Urothelium cell line (cell line): ENCODE results near the gene GCN1.
"Not testable (repeated sequence)": the region's sequence is repeated elsewhere in the genome, so short reads cannot be mapped to it uniquely, and the experiment has no call there.

Experiments
- DNase-seq: peaks from one replicate; pipeline ENCODE4 v3.0.0; 2011; ENCODE audit warnings: low spot score, mixed read lengths
- FAIRE-seq: peaks from 2 replicates; lab custom pipeline; 2011; peaks lifted over from hg19 to GRCh38; lab: Jason Lieb, UNC

Gene GCN1, protein sequence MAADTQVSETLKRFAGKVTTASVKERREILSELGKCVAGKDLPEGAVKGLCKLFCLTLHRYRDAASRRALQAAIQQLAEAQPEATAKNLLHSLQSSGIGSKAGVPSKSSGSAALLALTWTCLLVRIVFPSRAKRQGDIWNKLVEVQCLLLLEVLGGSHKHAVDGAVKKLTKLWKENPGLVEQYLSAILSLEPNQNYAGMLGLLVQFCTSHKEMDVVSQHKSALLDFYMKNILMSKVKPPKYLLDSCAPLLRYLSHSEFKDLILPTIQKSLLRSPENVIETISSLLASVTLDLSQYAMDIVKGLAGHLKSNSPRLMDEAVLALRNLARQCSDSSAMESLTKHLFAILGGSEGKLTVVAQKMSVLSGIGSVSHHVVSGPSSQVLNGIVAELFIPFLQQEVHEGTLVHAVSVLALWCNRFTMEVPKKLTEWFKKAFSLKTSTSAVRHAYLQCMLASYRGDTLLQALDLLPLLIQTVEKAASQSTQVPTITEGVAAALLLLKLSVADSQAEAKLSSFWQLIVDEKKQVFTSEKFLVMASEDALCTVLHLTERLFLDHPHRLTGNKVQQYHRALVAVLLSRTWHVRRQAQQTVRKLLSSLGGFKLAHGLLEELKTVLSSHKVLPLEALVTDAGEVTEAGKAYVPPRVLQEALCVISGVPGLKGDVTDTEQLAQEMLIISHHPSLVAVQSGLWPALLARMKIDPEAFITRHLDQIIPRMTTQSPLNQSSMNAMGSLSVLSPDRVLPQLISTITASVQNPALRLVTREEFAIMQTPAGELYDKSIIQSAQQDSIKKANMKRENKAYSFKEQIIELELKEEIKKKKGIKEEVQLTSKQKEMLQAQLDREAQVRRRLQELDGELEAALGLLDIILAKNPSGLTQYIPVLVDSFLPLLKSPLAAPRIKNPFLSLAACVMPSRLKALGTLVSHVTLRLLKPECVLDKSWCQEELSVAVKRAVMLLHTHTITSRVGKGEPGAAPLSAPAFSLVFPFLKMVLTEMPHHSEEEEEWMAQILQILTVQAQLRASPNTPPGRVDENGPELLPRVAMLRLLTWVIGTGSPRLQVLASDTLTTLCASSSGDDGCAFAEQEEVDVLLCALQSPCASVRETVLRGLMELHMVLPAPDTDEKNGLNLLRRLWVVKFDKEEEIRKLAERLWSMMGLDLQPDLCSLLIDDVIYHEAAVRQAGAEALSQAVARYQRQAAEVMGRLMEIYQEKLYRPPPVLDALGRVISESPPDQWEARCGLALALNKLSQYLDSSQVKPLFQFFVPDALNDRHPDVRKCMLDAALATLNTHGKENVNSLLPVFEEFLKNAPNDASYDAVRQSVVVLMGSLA (N-terminal part only)

DNA sequence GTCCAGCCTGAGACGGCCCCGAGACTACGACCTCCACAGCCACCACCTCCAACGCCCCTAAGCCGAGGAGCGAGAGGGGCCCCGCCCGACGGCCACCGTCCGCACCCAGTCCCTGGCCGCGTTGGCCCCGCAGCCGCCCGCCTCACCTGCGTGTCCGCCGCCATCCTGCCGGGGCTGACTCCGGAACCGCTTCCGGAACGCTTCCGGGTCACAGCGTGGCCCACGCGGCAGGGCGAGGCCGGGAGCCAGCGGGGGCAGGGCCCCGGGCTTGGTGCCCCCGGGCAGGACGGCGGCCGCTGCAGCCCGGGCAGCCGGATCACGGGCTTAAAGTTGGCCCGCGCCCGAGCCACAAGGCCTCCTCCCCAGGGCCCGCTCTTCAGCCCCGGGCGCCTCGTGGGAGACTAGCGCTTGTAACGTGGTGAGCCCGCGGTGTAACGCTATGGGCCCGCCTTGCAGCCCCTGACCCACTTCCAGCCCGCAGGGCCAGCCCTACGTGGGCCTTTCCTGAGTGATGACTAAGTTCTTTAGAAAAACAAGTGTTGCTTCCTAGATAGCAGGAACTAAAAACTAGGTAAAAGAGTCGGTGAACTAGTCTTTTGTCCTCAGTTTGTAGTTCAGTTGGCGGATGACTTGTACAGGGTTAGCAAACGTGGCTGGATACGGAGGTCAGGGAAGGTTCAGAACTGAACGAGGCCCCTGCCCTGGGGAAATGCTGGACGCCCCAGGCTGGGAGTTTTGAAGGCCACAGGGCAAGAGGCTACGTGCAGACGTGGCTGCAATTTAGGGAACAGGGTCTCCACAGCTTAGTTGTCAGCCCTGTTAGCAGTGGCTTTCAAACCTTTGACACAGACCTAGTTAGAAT, at the start of gene GCN1:
Gene GCN1, minus strand, starts transcription at position 182 of the 862 bp plus-strand sequence. Its CDS starts 18 bp downstream, at position 164.
- FAIRE-seq: no peak
- peak; percentile 92 for DNase-seq

DNA sequence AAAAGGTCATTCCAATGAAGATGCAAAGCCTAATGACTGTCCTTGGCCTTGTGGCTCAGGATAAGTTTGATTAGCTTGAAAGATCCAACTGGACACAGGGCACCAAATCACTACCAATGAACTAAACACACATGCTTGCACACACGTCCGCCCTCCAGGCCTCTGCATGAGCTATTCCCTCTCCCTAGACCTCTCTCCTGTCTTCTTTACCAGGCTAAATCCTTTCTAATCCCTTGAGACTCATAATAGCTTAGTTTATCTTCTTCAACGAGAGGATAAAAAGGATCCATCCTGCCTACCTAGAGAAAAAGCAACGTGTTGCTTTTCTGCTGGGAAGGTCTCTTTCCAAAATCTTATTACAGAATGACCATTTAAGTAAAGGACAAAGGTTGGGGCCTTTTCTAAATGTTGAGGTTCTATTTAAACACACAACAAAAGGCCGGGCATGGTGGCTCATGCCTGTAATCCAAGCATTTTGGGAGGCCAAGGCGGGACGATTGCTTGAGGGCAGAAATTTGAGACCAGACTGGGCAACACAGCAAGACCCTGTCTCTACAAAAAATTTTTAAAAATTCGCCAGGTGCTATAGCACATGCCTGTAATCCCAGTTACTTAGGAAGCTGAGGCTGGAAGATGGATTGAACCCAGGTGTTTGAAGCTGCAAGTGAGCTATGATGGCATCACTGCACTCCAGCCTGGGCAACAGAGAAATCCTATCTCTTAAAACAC, 48.6 kb upstream of the GCN1 start:
- DNase-seq (no peak), FAIRE-seq (no peak)

DNA sequence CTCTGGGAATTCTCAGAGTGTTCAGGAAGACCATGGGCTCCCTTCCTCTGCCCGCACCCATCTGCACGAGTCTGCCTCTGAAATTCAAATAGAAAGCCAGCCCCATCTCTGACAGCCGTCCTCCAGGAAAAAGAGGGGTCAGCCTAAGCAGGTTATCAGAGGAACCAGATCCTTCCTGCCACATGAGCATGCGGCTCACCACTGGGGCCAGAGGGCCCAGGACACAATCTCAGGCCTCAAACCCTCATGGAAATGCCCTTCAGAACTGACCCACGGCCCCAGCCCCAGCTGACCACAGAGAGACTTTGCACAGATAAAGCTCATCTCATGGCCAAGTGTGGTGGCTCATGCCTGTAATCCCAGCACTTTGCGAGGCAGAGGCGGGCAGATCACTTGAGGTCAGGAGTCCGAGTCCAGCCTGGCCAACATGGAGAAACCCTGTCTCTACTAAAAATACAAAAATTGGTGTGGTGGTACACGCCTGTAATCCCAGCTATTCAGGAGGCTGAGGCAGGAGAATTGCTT, 47.8 kb upstream of the GCN1 start:
- FAIRE-seq: no peak
- DNase-seq: no peak

DNA sequence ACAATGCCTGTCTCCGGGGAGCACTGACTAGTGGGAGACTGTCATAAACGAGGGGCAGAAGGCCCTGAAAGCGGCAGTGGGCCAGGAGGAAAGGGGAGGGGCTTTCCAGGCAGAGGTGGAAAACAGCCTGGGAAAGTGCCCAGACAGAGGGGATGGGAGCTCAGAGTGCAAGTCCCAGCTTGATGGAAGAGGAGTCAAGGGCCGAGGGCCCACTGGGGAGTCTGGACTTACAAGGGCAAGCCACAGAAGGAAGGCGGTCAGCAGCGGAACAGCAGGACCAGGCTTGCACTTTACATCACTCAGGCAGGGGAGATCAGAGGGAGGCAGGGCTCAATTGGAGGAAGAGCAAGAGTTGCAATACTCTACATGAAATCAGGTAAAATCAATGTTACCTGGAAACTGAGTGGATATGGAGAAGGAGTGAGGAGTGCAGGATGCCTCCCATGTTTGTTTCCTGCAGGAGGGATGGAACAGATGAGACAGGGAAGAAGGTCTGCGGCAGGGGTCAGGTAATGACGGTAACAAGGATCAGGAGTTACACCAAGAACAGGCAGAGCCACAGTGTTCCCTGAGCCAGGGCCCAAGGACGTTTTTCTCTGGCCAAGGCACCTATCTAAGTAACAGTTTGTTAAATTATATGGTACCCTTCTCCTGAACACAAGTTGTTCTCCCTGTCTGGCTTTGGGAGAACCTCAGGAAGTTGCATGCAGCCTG, 47.2 kb upstream of the GCN1 start:
- FAIRE-seq: no peak

DNA sequence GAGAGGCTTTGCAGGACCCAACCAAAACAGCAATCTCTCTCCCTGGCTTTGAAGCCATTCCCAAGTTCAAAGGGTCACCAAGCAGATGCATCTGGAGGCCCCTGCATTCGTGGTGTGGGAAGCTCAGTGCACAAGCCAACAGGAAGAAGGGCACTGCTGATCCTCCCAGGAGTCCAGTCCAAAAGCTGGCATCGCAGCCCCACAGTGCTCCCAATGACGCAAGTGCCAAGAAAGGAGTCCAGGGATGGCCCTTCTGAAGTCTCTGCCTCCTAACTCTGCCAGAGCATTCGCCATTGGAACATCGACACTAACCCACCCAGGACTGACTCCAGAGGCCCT, 45.9 kb upstream of the GCN1 start:
- no peak for DNase-seq
- FAIRE-seq: no peak

More for the DNA sequence above, 47.2 kb upstream of the GCN1 start:
- no peak for DNase-seq

DNA sequence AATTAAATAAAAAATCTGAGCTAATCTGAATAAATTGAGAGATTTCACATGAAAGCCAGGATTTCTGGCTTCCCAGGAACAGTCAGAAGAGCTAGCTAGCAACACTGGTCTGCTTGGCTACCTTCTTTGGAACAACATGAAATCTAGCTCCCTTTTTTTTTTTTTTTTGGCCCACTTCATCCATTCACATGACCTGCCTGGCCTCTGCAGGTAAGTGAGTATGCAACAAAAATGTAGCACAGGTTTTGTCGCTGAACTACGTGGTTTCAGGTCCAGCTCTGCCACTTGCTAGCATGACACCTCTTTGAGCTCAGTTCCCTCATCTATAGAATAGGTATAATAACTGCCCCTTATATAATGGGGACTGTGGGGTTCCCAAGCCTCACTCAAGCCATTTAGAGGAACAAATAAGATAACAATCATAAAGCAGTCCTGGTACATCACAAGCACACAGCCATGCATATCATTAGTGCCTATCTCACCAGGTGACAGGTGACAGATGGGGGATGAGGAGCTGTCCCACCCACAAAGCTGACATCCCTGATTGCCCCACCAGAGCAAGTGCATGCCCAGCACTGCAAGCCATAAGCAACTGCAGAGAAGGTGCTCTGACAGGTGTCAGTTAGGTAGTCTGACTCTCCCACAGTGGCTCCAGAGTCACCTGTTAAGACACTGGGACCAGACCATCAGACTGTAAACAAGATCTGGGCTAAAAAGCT, 45.4 kb upstream of the GCN1 start:
- DNase-seq (no peak), FAIRE-seq (no peak)

DNA sequence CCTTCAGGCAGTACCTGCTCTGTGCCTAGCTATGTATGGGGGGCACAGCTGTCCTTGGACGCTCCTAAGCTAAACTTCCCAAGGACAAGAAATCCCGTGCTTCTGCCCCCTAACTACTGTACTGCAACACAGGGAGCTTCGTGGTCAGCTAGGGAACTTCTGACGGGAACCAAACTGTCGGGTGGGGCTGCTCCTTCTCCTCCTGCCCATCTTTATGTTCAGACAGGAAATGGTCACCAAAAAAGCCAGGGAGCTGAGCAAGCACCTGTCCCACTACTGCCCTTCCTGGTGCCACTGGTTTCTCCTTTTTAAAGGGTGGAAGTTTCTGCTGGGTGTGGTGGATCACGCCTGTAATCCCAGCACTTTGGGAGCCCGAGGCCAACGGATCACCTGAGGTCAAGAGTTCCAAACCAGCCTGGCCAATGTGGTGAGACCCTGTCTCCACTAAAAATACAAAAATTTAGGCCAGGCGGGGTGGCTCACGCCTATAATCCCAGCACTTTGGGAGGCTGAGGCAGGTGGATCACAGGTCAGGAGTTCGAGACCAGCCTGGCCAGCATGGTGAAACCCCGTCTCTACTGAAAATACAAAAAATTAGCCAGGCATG, 44.4 kb upstream of the GCN1 start:
- no peak for FAIRE-seq
- DNase-seq: no peak

DNA sequence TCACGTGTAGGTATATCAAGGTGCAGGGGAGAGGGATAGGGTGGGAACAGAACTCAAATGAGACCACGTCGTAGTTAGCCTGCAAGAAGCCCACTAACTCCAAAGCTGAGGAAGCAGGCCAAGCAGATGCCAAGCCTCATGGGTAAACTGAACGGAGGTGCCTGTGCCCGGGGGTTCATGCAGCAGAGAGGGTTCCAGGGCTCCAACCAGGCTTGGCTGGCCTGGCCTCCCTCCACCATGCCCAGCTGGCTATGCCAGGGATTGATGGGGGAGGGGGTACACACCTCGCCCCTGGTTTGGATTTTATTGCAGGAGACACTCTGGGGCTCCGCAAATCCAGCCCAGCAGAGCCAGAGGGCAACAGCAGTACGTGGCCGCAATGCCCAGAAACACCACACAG, 43.7 kb upstream of the GCN1 start:
- FAIRE-seq (no peak), DNase-seq (no peak)

DNA sequence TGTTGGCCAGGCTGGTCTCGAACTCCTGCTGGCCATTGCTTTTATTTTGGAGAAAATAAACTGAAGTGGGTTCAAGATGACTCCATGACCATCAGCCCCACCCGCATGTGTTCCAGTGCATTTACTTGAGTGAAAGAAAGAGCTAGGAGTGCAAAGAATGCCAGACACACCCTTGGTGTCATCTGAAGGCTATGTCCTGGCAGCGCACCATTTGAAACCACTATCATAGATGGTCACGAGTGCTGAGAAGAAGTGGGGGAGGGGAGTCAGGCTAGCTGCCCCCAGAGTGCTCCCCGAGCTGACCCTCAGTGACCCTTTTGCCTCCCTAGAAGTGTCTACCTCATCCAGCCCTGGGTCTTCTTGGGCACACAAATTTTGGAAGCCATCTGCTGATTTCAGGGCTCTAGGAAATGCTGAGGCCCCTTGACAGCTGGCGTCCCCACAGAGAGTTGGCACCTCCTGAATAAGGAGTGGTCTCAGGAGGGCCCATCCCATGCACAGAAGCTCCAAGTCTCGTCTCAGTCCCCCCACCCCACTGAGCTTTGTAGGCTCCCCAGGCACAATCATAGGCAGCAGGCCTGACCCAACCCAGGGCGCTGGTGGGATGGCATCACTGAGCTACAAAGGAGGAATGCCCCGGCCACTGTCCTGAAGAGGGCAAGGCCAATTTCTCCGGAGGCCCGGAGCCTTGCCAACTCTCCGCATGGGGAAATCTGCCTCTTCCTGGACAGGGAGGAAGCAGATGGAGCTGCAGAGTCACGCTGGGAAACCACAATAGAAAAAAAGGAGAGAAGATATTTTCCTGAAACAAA, 43.1 kb upstream of the GCN1 start:
- no peak for FAIRE-seq
- DNase-seq: peak; percentile 67

DNA sequence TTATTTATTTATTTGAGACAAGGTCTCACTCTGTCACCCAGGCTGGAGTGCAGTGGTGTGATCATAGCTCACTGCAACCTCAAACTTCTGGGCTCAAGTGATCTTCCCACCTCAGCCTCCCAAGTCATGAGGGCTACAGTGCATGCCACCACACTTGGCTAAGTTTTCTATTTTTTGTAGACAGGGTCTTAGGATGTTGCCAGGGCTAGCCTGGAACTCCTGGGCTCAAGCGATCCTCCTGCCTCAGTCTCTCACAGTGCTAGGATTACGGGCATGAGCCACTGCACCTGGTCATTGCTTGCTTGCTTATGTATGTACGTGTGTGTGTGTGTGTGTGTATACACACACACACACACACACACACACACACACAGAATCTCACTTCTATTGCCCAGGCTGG, 42.3 kb upstream of the GCN1 start:
- not testable (repeated sequence) for FAIRE-seq

DNA sequence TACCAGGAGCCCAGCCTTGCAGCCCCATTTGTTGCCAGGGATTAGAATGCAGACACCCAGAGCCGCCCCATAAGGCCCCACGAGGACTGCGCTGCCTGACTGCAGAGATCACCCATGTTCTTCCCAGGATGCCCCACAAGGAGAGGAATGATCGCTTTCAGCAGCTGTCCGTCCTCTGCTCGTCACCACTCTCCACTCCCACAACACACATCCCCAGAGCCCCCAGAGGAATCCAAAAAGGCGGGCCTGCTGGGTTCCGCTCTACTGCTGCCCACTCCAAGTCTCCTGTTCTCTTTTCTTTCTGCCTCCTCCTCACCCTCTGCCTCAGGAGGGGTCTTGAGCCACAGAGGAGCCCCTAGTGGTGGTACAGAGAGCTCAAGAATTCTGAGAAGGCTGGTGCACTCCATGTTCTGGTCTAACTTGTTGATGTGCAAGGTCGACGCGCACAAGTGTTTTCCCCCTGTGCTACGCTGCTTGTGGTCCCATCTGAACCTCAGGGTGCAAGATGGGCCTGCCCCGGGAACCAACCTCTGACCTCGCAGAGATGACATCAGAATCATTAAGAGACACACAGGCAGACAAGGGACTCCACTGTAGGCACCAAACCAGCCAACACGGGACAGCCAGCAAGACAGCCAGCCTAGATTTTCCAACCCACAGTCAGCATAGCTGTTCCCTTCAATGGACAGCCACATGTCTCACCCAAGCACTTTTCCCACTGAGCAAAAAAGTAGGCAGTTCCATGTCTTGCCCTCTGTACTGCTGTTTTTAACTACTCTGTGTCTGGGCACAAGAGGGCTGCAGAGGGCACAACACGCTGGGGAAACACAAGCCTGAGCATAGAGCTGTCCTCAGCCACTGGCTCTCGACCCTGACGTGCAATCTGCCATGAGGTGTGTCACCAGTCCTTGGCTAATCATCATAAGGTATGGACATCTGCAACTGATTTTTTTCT, 41.1 kb upstream of the GCN1 start:
- FAIRE-seq: no peak
- DNase-seq: no peak

More for the DNA sequence above, 42.3 kb upstream of the GCN1 start:
- not testable (repeated sequence) for DNase-seq

DNA sequence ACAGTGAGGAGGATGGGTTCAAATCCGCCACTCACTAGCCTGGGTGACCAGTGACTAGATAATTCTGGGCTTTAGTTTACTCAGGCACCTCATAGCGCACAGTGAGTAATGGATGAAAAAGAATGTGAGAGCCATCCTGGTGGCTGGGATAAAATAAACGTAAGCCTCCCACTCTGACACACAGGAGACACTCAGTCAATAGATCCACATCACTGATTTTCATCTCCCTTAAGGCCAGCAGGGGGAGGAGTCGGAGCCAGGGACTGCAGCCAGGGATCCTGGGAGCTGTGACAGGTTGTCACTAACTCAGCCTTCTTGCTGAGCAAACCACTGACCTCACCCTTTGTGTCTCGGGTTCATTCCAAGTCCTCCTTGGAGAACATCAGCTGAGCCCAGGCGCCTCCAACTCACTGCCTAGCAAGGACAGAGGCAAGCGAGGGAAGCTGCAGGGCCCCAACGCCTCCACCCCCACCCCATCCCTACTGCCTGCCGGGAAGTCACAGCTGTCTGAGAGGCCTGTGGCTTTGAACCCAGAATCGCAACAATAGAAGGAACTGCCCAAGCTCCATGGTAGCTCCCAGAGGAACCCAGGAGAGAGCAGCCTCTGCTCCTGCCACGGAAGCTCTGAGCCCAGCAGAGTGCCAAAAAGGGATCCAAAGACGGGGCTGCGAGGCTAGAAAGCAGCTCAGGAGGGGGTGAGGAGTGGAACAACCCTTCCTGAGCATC, 40.3 kb upstream of the GCN1 start:
- no peak for FAIRE-seq
- peak; percentile 87 for DNase-seq

DNA sequence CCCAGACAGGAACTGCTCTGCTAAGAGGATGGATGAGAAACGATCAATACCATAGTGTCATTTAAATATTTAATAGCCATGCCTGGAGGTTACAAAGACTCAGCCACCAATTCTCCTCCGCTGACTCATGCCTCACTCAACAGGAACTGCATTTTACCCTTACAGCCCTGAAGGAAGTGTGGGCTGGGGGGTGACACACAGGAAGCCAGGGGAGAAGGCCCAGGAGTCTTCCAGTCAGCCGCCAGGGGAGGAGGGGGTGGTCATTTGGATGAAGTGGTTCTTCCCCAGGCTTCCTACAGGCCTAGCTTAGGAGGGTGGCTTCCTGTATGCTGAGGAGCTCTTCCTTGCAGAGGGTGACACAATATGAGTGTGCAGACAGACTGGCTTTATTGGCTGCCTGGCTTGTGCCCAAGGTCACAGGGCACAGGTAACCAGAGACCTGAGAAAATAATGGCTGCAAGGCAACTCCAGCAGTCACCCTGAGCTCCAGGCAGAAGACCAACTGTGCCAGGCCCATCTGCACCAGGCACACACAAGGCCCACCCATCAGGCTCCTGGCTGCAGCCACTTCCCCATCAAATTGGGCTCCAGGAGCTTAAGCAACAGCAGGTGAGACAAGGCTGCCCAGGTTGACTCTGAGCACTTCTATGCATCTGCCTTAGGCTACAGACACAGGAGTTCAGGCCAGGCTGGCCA, 36.9 kb upstream of the GCN1 start:
- peak; percentile 90 for DNase-seq
- FAIRE-seq: no peak

DNA sequence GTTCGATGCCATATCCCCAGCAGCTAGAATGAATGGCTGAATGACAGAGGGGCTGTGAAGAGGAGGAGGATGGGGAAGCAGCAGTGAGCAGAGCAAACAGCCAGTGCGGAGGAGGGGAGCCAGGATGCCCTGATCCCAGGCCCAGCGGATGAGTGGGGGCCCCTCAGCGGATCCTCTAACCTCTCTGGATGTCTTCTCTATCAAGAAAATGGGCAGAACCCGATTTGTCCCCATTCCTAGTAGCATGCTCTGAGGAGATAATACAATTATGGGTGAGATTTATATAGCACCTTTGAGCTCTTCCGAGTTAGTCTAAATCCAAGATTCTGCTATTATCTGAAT, 36.4 kb upstream of the GCN1 start:
- DNase-seq (no peak), FAIRE-seq (no peak)
